OCI-LY3 (cell line): ENCODE results near the gene KLRD1.

Source experiments
- H2AFZ ChIP-seq: fragments of 200-600, 300-600 bp; shearing (Covaris generic); 2 replicates; pipeline ENCODE4 v1.6.0; 2014; ENCODE audit warnings: antibody characterized with exemption, low read depth, low read length
- H3K27ac ChIP-seq: fragments of 200-600, 300-600 bp; sonication (generic); 2 replicates; pipeline ENCODE4 v1.5.1; 2014; ENCODE audit warnings: mild to moderate bottlenecking, low read length, moderate library complexity, mixed read lengths
- H3K27me3 ChIP-seq: fragments of 200-600, 300-600 bp; sonication (generic); 2 replicates; pipeline ENCODE4 v1.6.1; 2014; ENCODE audit warnings: low read depth, low read length, mixed read lengths
- H3K36me3 ChIP-seq: fragments of 200-600, 300-600 bp; sonication (generic); replicated peaks from 2 replicates; pipeline ENCODE3; 2014; ENCODE audit warnings: low read depth, low read length, mixed read lengths
- H3K4me1 ChIP-seq: fragments of 300-600, 200-600 bp; sonication (generic); 2 replicates; pipeline ENCODE4 v1.6.1; 2014; ENCODE audit warnings: low read length, mixed read lengths
- H3K4me2 ChIP-seq: fragments of 200-600, 300-600 bp; sonication (generic); 2 replicates; pipeline ENCODE4 v1.6.1; 2014; ENCODE audit warnings: low read length, mixed read lengths
- H3K4me3 ChIP-seq: fragments of 300-600, 200-600 bp; sonication (generic); 2 replicates; pipeline ENCODE4 v1.5.1; 2014; ENCODE audit warnings: antibody characterized with exemption, mild to moderate bottlenecking, low read length, moderate library complexity
- H3K79me2 ChIP-seq: fragments of 300-600, 200-600 bp; shearing (Covaris generic); 2 replicates; pipeline ENCODE4 v1.6.1; 2014; ENCODE audit warnings: mild to moderate bottlenecking, low read length, mixed read lengths
- H3K9ac ChIP-seq: fragments of 300-600, 200-600 bp; shearing (Covaris generic); 2 replicates; pipeline ENCODE4 v1.6.0; 2014; ENCODE audit warnings: mild to moderate bottlenecking, low read length, moderate library complexity
- H3K9me3 ChIP-seq: fragments of 200-600, 300-600 bp; shearing (Covaris generic); 2 replicates; pipeline ENCODE4 v1.6.1; 2014; ENCODE audit warnings: low read length, mixed read lengths; ENCODE audit not compliant: insufficient read depth
- H4K20me1 ChIP-seq: fragments of 200-600, 300-600 bp; sonication (generic); 2 replicates; pipeline ENCODE4 v1.6.1; 2016; ENCODE audit warnings: low read length, mixed read lengths; ENCODE audit not compliant: insufficient read depth
- EZH2phosphoT487 ChIP-seq: fragments of 200-600 bp; shearing (Covaris generic); IDR thresholded peaks from 2 replicates; pipeline ENCODE4 v1.6.1; 2018; ENCODE audit warnings: antibody characterized with exemption, mixed run types, low read depth
- TF ChIP-seq, protein P1 (sequence below): fragments of 200-600, 300-600 bp; sonication (generic); IDR thresholded peaks from 2 replicates; pipeline ENCODE4 v1.5.1; 2014; ENCODE audit warnings: antibody characterized with exemption, low read length, low read depth

KLRD1 gene

GRCh38 chr12:10362828-10363657 lies 55.4 kb downstream of the KLRD1 start:
- Histone ChIP-seq H4K20me1 (no peaks in the 10 kb centered on the region), H3K27me3 (no peaks in the 10 kb centered on the region), H3K4me3 (peak overlapping the region; percentile 80), H3K27ac (peak overlapping the region; percentile 95), H3K9me3 (no peaks in the 10 kb centered on the region; the same call in 1 of the 2 replicates), H2AFZ (peak overlapping the region; percentile 32; the same call in 1 of the 2 replicates), H3K79me2 (no peaks in the 10 kb centered on the region), H3K9ac (peak overlapping the region; percentile 90), H3K4me1 (peaks cover 65% of the 10 kb centered on the region), H3K36me3 (no peaks in the 10 kb centered on the region), H3K4me2 (peak overlapping the region; percentile 87)
- TF ChIP-seq, protein P1, sequence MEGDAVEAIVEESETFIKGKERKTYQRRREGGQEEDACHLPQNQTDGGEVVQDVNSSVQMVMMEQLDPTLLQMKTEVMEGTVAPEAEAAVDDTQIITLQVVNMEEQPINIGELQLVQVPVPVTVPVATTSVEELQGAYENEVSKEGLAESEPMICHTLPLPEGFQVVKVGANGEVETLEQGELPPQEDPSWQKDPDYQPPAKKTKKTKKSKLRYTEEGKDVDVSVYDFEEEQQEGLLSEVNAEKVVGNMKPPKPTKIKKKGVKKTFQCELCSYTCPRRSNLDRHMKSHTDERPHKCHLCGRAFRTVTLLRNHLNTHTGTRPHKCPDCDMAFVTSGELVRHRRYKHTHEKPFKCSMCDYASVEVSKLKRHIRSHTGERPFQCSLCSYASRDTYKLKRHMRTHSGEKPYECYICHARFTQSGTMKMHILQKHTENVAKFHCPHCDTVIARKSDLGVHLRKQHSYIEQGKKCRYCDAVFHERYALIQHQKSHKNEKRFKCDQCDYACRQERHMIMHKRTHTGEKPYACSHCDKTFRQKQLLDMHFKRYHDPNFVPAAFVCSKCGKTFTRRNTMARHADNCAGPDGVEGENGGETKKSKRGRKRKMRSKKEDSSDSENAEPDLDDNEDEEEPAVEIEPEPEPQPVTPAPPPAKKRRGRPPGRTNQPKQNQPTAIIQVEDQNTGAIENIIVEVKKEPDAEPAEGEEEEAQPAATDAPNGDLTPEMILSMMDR, result no peak
- no peak for TF ChIP-seq EZH2phosphoT487

DNA sequence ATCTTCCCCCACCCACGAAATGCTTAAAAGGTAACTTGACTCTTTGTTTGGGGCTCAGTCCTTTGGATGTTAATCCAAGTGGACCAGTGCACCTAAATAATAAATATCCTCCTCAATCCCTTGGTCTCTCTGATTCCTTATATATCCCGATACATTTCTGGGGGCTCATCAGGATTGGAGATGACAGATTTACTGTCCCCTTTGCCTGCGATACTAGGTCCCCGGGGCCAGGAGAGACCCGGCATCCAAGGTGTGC lies 55.9 kb downstream of the KLRD1 start:
- Histone ChIP-seq H3K36me3 (no peaks in the 10 kb centered on the region), H3K4me1 (peaks cover 71% of the 10 kb centered on the region), H3K27ac (peak overlapping the region; percentile 95), H2AFZ (peak overlapping the region; percentile 22; the same call in 1 of the 2 replicates), H3K9ac (peak overlapping the region; percentile 90), H4K20me1 (no peaks in the 10 kb centered on the region), H3K79me2 (no peaks in the 10 kb centered on the region), H3K4me2 (peak overlapping the region; percentile 87), H3K27me3 (no peaks in the 10 kb centered on the region), H3K9me3 (no peaks in the 10 kb centered on the region), H3K4me3 (peak overlapping the region; percentile 80)
- TF ChIP-seq EZH2phosphoT487, result no peak
- TF ChIP-seq, protein P1, result no peak

DNA sequence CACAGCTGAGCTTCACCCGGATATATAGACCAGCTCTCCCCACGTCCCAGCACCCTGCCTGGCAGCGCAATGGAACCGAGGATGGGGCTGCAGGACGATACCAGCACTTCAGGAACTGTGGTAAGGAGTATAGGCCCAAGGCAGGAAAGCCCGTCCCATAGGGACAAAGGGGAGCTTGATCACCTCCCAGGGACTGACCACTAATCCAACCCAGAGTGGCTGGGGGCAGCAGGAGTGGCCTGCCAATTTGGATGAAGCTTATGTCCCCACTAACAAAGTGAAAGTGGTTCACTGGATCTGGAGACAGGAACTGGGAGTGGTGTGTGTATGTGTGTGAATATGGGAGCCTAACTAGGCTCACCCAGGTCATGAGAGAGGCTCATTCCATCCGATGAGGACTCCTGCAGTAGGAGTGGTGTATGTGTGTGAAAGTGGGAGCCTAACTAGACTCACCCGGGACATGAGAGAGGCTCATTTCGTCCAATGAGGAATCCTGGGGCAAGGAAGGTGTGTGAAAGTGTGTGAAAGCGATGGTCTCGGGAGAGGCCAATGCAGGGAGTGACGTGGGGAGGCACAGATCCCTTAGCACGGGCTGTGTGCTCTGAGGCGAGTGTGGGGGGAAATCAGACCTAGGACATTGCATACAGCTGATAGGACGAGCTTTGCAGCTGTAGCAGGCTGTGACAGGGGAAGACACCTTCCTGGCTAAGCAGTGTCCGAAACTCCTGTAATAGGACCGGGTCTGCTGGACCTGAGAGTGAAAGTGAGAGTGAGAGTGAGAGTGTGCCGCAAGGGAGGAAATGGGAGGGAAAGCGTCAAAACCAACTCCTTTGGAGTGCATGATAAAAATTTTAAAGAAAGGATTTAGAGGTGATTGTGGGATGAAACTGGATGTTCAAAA lies 56.5 kb downstream of the KLRD1 start:
- peak overlapping the region; percentile 95 for H3K27ac ChIP-seq
- H3K9me3 ChIP-seq, result no peaks in the 10 kb centered on the region
- no peaks in the 10 kb centered on the region for H3K79me2 ChIP-seq
- no peaks in the 10 kb centered on the region for H3K27me3 ChIP-seq
- peak overlapping the region; percentile 22; the same call in 1 of the 2 replicates for H2AFZ ChIP-seq
- no peak for TF ChIP-seq EZH2phosphoT487
- TF ChIP-seq, protein P1, result no peak
- peak overlapping the region; percentile 90 for H3K9ac ChIP-seq
- no peaks in the 10 kb centered on the region for H3K36me3 ChIP-seq
- peak overlapping the region; percentile 80 for H3K4me3 ChIP-seq
- H3K4me1 ChIP-seq, result peaks cover 77% of the 10 kb centered on the region
- H4K20me1 ChIP-seq, result no peaks in the 10 kb centered on the region
- H3K4me2 ChIP-seq, result peak overlapping the region; percentile 87
